Activated CD4-positive, alpha-beta T cell treated with anti-CD3 and anti-CD28 coated beads for 4 hours (primary cell): ENCODE measurements around the gene TMEM120B.

Experiments used
- DNase-seq, 2 donors: peaks; one replicate each; pipeline ENCODE4 v3.0.0-alpha.2; 2020

Gene TMEM120B

DNA sequence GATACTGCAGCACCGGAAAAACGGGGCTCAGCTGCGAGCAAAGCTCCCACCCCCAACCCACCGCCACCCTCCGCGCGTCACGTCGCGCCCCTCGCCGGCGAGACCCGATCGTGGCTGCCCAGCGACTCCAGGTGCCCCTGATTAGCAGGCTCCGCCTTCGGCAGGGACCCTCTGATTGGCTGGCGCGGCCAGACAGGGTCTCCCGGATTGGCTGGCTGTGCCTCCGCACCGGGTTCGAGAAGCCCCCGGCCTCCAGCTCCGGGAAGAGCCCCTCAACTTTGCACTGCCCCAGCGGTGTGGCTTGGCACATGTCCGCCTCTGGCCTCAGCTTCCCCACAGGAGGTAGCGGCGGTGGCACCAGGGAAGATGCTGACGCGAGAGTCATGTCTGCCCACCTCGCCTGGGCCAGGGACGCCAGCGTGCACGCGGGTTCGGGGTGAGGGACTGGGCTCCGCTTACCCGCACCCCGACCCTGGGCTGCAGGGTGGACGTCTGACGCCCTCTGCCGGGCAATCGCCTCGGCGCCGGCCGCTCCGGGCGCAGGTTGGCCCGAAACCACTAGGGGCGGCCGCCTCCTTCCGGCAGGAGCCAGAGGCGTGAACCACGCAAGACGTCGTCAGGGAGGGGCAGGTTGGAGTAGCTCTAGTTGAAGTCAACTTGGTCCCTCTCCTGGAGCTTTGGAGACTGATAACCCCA, 81.4 kb downstream of the TMEM120B start:
- DNase-seq: peak; percentile 93 to 94

DNA sequence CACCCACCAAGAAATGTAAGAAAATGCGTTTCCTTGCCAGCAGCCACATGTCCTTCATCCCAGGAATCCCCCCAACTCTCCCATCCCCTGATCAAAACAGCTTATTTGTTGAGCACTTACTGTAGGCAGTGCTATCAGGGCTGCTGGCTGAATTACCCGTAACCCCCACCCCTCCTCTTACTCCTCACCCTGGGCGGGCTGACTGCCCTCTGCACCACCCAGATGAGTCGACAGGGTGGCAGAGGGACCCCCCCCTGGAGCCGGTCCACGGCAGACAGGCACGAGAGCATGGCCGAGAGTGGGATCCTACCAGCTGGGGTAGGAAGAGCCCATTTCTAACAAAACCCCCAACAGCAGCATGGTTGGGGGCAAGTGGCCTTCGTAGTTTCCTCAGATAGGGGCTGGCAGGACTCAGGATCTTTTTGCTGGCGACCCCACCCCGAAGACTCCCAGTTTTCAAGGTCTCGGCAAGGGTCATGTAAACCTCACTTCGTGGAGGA, 82.0 kb downstream of the TMEM120B start:
- peak in 1 of 2 donors; percentile 47 for DNase-seq

DNA sequence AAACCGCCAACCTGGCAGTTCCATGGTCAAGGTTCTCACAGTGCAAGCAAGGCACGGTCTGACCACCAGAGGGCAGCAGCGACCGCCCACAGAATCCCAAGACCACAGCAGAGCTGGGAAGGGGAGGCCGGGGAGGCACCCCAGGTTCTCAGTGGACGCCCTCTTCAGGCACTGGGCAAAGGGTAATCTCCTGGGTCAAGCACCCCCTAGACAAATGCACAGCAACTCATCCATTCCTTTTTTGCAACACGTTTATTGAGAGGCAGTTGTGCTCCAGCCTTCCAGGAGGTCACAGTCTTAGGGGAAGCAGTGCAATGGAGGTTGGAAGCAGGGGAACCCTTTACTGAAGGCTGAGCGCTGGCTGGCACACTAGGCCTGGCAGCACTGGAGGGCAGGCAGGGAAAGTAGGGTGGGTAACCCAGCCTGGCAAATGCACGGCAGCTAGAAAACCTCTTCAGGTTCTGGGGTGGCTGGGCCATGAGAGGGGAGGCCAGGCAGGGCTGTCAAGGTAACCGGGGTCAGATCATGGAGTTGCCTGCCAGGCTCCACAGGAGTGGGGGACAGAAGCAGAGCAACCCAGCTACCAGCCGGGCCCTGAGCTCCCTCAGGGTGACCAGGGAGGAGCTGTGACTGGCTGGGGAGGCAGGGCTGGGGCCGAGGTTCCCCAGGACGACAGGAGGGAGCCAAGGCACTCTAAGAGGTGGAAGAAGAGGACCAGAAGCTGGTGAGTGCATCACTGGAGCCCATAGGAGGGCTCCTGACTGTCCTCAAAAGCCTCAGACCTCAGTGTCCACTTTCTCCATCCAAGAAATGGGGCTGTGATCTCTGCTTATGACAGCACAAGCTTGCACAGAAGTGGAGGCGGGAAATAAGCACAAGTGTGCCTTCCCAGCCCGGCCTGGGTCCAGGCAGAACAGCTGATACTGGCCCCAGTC, 82.7 kb downstream of the TMEM120B start:
- DNase-seq: peak; percentile 79 to 88

DNA sequence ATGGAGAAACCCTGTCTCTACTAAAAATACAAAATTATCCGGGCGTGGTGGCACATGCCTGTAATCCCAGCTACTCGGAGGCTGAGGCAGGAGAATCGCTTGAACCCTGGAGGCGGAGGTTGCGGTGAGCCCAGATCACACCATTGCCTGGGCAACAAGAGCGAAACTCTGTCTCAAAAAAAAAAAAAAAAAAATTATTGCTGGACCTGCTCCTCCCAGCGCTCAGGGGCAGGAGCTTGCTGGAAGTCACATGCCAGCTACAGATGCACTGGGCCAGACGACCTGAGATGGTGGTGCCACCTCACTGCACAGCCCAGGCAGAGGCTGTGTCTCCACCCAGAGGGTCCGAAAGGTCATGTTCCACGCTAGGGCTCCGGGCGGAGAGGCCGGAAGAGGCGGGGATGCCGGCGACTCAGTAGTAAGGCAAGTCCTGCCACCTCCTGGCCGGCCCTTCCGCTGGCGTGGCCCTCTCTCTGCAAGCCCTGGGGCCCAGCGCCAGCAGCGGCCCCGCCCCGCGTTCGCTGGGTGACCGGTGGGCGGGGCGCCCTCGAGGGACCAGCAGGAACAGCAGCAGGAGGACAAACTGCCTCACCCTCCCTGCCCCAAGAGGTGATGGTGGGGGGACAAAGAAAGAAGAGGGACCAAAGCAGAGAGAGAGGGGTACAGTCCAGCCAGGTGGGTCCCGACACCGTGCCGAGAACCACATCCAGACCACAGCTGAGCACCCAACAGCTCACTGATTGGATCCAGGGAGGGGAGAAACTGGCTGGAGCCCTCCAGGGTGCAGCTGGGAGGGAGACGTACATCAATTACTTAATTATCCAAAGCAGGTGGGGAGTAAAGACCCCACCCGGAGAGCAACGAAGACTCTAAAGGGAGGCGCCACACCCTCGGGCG, 84.6 kb downstream of the TMEM120B start:
- no peak for DNase-seq

DNA sequence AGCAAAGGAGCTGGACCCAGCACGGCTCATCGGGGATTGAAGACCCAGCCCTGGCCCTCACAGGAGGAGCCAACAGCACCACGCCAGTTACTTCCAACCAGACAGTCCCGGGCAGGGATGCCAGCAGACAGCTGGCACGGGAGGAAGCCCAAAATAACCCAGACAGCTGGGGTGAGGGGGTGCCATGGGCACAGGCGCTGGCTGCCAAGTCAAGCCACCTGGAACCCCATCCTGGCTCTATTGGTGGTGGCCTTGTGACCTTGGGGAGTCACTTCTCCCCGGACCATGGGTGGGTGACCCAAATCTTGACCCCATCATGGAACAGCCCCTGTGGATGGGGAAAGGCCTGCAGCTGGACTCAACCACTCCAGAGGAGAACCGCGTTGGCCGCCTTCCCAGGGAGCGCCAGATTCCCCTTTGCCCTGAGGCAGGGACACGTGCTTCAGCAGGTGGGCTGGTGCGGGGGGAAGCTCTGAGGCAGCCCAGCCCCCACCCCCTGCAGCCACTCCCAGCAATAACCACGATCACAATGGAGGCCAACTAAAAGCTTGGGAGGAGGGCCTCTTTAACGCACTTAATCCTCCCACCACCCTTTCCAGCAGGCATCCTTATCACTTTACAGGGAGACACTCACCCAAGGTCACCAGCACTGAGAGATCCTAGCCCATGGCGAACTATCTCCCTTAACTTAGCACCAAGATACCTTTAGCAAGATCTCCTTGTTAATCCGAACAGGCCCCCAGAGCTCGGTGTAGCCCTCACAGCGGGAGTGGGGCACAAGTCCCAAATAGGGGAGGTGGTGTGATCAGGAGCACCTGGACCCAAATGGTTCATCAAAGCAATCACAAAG, 85.6 kb downstream of the TMEM120B start:
- no peak for DNase-seq

DNA sequence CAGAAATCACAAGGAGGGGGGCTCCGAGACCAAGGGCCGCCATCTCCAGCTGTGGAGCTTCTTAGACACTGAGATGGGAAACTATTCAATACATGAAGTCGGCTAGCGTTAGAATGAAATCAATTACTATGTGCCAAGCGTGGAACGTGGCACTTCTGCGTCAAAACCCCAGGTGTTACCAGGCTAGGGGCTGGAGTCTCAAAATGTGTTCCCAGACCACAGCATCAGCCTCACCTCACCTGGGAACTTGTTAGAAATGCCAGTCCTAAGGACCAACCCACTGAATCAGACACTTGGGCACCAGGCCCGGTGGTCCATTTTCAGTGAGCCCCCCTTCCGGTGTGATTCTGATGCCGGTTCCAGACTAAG, 86.2 kb downstream of the TMEM120B start:
- no peak for DNase-seq

DNA sequence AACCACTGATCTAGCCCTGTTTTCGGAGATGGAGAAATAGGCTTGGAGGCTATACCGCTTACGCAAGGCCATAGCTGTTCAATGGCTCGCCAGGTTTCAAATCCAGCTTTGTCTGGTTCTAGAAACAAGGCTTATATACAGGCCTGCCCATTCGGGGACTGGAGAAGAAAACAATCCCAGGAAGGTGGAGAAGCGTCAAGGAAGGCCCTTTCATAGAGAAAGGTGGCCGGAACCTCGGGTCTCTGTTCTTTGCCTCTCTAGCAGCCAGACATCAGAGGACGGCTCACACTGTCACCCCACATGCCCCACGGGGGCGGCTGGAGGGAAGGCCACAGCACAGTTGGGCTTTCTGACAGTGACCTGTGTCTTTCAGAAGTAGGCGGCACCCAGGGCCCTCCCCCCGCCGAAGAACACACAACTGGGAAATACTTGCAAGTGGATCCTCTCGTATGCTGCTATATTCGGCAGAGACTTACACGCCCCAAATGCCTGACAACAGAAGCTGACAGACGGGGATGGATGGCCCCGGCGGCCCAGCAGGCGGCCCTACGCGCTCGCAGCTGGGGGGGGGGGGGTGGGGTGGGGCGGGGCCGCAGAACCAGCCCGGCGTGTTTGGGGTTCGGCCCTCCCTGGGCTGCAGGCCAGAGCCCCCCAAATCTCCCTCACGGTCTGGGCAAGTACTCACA, 86.7 kb downstream of the TMEM120B start:
- DNase-seq: peak; percentile 46 to 50

DNA sequence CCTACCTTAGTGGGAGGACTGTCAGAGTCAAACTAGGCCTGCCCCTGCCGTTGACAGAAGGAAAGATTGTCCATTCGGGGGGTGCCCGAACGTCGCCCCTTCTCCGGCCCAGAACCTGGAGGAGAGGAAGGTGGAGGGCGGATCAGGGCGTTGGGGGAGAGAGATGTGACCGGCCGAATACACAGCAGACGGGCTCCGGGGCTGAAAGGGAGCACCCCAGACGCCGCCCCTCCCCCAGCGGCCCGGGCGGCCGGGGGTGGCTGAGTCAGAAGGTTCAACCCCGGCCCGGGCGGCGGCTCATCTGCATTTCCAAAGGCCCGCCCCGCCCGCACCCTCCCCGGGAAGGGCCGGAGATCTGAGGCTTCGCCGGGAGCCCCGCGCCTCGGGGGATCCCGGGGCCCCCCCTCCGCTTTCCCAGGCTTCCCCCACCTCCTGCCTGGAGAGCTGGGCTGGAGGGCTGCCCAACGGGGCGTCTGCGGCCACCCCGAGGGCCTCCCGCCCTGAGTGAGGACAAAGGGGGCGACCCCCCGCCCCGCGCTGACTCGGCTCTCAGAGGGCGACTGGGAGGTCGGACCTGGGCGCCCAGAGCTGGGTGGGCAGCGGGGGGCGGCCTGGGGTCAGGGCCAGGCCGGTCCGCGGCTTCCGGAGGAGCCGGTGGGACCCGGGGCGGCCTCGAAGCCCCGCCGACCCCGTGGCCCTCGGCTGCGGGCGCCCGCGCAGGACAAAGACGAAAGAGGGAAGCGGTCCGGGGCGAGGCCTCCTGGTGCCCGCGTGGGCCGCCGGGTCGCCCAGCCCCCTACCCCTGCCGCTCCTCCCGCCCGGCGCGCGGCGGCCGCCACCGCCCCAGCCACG, 87.5 kb downstream of the TMEM120B start:
- peak; percentile 83 to 84 for DNase-seq

DNA sequence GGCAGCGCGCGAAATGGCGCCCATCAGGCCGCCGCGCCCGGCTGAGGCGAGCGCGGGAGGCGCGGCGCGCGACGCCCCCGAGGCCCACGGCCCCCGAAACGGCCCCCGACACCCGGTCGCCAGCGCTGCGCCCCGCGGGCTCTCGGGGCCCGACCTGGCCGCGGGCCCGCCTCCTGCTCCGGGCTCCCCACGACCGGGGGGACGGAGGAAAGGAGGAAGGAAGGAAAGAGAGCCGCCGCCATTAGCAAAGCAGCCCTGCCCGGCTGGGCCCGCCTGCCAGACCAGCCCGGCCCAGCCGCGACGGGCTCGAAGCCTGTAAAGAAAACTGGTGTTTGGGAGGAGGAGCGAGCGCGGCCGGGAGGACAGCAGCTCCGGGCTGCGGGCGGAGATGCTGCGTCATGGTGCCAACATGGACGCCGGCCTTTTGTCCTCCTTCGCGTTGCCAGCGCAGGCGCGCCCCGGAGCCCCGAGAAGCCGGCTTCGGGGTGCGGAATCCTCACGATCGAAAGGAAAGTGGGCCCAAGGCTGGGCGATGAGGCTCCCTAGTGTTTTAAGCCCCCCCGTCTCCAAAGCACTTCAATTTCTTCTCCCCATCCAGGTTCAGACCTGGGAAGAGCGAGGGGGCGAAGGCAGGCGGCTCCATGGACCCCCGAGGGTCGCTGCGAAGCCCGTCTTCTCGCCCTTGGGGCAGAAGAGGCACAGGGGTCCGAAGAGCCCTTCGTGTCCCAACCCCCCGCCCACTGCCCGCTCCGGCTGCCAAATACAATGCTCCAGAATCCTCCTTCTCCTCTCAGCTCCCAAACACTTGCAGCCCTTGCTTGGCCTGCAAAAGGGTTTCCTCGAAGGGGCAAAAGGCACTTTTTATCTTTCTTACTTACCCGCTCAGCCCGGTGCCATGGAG, 88.4 kb downstream of the TMEM120B start:
- DNase-seq: peak; percentile 63 to 71

DNA sequence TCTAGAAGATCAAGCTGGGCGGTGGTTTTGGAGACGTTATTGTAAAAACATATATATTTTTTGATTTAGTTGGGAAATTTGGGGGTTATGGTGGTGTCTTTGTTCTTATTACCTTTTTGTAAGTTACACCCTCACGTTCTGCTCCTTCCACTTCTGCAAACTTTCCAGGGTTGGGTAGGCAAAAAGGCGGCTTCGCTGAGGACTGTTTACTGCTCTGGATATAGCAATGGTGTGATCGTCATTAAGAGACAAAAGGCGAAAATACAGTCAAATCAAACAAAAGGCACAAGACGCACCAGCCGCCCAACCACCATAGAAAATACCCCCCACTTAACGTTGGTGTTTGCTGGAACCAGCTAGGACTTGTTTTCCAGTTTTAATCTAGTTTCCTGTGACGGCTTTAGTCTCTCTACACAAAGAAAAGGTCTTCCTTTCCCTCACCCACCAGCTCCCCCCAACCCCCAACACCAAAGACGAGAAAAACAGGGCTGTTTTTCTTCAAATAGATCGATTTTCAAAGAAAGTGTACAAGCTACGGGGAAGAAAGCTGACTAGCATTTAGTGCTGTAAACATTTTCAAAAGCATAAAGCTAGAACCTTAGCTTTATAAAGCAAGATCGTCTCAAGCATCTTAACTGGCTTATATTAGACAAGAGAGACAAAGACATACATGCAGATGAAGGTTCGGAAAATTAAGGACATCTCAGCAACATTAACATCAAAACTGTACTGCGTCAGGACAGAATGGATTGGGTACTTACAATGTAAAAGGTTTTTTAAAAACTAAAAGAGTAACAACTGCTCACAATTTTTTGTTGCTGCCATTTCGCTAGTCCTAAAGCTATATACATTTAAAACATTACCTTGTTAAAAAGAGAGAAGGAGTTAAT, 89.3 kb downstream of the TMEM120B start:
- peak; percentile 40 to 50 for DNase-seq

DNA sequence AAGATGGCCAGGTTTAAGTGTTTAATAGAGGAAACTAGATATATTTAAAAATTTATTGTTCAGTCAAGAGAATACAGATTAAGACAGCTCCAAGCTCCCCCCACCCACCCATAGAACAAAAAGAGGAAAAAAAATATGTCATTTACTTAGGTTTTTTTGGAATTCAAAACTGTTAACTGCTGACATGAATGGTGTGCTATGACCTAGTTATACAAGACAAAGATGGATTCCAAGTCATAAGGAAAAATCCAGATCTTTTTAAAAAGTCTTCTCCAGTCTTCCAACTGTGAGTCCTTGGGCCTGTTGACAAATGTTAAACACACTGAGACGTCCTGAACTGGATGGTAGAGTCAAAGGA, 89.9 kb downstream of the TMEM120B start:
- no peak for DNase-seq

DNA sequence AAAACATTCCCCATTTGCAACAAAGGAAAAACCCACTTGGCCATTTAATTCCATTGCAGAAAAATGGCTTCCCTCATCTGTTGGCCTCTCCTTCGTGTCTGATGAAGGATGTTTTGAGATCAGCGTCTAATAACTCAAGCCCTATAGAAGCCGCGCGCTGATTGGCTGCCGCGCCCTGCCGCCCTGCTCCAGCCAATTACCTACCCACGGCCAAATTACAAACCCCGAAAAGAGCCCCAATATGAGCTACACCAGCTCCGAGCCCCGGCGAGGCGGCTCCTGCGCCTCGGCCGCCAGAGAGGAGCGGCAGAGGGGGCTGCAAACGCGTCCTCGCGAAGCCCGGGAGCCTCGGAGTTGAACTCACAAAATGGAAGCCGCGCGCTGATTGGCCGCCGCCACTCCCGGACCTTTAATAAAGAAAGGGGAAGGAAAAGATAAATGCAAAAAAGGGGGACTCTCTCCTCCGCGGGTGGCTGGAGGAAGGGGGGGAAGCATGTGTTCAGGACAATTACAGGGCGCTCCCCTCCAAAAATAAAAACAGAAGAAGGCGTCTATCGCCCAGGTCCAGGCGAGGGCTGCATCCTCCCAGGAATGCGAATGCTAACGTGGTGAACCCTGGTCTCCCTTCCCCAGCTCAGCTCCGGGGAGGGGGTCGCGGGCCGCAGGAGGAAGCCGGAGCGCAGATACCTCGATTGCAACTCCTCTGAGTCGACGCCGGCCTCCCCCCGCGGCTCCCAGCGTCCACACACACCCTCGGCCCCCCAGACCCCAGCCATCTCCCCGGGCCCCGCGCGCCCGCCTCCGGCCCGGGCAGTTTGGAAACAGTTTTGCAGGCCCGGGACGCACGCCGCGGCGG, 90.5 kb downstream of the TMEM120B start:
- DNase-seq: peak; percentile 82 to 83

DNA sequence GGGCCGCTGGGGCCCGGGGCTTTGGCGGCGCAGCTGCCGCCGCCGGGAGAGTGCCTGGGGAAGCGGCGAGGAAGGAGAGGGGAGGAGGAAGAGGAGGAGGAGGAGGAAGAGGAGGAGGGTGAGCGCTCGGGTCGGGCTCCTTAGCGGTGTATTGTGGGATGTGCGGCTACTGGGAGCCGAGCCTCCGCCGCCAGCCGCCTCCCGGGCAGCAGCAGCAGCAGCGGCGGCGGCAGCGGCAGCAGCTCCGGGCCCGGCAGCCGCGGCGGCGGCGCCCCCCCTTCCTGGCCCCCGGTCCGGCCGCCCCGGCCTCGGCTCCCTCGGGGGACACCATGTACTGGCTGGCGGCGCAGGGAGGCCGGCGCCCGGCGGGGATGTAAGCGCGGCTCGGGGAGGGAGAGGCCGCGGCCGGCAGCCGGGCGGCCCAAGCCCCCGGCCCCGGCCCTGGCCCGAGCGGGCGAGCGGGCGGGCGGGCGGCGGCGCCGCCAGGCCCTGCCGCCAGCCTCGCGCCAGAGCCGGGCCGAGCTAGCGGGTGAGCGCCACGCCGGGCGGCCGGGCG, 91.4 kb downstream of the TMEM120B start, which contains the start of gene SETD1B:
Gene SETD1B, plus strand, starts transcription at position 149 of the 556 bp plus-strand sequence. CDS start 729 bp downstream, outside the sequence.
- peak; percentile 43 to 52 for DNase-seq

DNA sequence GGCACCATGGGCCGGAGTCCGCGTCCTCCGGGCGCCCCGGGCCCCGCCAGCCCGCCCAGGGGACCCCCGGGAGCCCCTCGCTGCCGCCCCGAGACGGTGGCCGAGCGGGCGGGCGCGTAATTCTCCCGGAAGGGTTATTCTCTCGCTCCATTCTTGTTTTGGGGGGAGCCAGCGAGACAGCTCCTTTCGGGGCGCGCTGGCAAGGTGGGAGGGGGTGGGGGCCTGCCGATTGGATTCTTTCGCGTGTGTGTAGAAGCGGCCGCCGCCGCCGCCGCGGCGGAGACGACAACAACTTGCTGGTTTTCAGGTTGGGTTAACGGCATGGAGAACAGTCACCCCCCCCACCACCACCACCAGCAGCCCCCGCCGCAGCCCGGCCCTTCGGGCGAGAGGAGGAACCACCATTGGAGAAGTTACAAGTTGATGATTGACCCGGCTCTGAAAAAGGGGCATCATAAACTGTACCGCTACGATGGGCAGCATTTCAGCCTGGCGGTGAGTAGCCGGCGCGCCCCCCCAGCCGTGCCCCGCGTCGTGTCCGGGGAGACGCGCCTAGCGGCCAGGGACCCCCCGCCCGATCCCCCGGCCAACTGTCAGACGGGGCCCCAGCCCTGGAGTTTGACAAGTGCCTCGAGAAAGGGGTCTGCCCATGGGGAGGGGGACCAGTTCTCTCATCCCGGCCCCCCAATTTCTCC, 92.0 kb downstream of the TMEM120B start:
- DNase-seq: peak; percentile 50 to 57

DNA sequence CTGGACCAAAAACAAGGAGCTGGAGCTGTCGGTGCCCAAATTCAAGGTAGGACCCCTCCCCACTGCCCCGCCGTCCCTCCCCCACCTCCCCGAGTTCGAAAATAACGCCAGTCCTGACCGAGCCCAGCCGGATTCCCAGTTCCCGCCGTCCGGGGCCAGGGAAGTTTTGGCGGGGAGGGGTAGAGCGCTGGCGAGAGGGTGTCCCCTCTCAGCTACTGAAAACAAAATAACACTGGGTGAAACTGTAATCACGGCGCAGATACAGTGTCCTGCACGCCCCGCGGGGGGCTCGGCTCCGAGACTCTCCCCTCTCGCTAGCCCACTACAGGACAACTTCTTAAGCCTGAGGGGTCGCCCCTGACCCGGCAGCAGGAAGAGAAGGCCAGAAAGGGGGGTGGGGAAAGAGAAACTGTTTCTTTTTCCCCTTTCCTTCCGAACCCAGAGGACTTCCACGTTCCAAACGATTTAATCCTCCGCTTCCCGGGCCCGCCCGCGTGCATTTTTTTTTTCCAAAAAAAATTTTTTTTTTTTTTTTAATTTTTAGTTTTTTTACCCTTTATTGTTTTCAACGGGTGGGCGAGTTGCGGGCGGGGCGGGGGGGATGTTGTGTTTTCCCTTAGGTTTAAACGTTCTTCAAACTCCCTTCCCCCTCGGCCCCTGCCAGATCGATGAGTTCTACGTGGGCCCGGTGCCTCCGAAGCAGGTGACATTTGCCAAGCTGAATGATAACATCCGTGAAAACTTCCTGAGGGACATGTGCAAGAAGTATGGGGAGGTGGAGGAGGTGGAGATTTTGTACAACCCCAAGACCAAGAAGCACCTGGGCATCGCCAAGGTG, 92.8 kb downstream of the TMEM120B start:
- no peak for DNase-seq
